SH-SY5Y (cell line): Measurements from ENCODE around the gene SOX6.

Experiments
- GATA2 ChIP-seq: IDR thresholded peaks from 2 replicates; pipeline ENCODE4 v1.6.1; 2011; ENCODE audit warnings: mild to moderate bottlenecking, low read depth, low read length
- GATA3 ChIP-seq: IDR thresholded peaks from 2 replicates; pipeline ENCODE4 v1.6.1; 2011; ENCODE audit warnings: low read depth, mild to moderate bottlenecking, low read length, moderate library complexity

DNA sequence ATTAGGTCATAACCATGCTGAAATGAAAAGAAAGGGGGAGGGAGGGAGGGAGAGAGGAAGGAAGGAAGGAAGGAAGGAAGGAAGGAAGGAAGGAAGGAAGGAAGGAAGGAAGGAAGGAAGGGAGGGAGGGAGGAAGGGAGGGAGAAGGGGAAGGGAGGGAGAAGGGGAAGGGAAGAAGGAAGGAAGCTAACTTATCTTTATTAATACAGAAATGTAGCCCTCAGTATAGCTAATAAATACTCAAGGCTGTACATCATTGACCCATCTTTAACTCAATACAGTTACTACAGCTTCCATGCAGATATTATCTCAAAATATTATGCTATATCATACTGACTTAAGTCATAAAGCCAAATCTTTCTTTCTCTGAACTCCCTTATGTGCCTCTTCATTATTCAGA, 17.4 kb upstream of the SOX6 start:
- TF ChIP-seq GATA3 (no peak), GATA2 (no peak)
